SIG-M5 (cell line): Measurements from ENCODE around the gene EYS.

Experiments used
- DNase-seq: peaks from one replicate; lab custom pipeline; 2025; lab: John Stamatoyannopoulos, UW

The EYS gene

GRCh38 chr6:64955435-64955848, 751.6 kb downstream of the EYS start:
- DNase-seq, result no peak

- no peak for DNase-seq
Measured at GRCh38 chr6:64949257-64949656, 757.8 kb downstream of the EYS start.

- no peak for DNase-seq
Measured at GRCh38 chr6:64948261-64948660, 758.8 kb downstream of the EYS start.

GRCh38 chr6:64945450-64945849, 761.6 kb downstream of the EYS start:
- DNase-seq, result no peak

- DNase-seq, result no peak
Measured at GRCh38 chr6:64932486-64932885, 774.5 kb downstream of the EYS start.

- no peak for DNase-seq
Measured at GRCh38 chr6:64930681-64931080, 776.3 kb downstream of the EYS start.

GRCh38 chr6:64926051-64926450, 781.0 kb downstream of the EYS start:
- DNase-seq, result no peak

- DNase-seq, result no peak
Measured at GRCh38 chr6:64920257-64920656, 786.8 kb downstream of the EYS start.

GRCh38 chr6:64914124-64914523, 792.9 kb downstream of the EYS start:
- no peak for DNase-seq

GRCh38 chr6:64912966-64913365, 794.1 kb downstream of the EYS start:
- DNase-seq, result no peak

GRCh38 chr6:64908104-64908503, 798.9 kb downstream of the EYS start:
- DNase-seq, result no peak

- DNase-seq, result no peak
Measured at GRCh38 chr6:64904616-64905015, 802.4 kb downstream of the EYS start.

GRCh38 chr6:64902596-64902995, 804.4 kb downstream of the EYS start:
- no peak for DNase-seq

GRCh38 chr6:64896939-64897338, 810.1 kb downstream of the EYS start:
- no peak for DNase-seq

GRCh38 chr6:64895945-64896344, 811.1 kb downstream of the EYS start:
- DNase-seq, result no peak

- no peak for DNase-seq
Measured at GRCh38 chr6:64890609-64891008, 816.4 kb downstream of the EYS start.

- no peak for DNase-seq
Measured at GRCh38 chr6:64889144-64889543, 817.9 kb downstream of the EYS start.

GRCh38 chr6:64874776-64875175, 832.2 kb downstream of the EYS start:
- no peak for DNase-seq

GRCh38 chr6:64872633-64873032, 834.4 kb downstream of the EYS start:
- no peak for DNase-seq

GRCh38 chr6:64861039-64861651, 845.9 kb downstream of the EYS start:
- no peak for DNase-seq

- DNase-seq, result no peak
Measured at GRCh38 chr6:64860203-64860602, 846.8 kb downstream of the EYS start.

GRCh38 chr6:64850121-64850520, 856.9 kb downstream of the EYS start:
- DNase-seq, result no peak

- DNase-seq, result no peak
Measured at GRCh38 chr6:64848467-64848866, 858.6 kb downstream of the EYS start.

GRCh38 chr6:64847396-64847795, 859.6 kb downstream of the EYS start:
- DNase-seq, result no peak

GRCh38 chr6:64838726-64839125, 868.3 kb downstream of the EYS start:
- no peak for DNase-seq
